Motor neuron (in vitro differentiated cells): ENCODE results near the gene WDR35. TPM values are rescaled to one million over a fixed set of nuclear protein-coding genes. Genes with fewer than 3 reads are reported as not detected.

Experiments used
- ATAC-seq, 8 experiments: fragments of 200-7000 bp; cut with Tn5 transposase; replicated peaks in 6 of 8; 2 replicates each; pipeline ENCODE4 v1.8.0; 2021; ENCODE audit warnings: mild to moderate bottlenecking in 8 of 8, moderate library complexity in 8 of 8
- H3K27ac ChIP-seq, 2 donors: fragments of 250-450 bp; sonication (Bioruptor Pico); 2 replicates each; pipeline ENCODE4 v1.9.0; 2021; ENCODE audit warnings: antibody characterized with exemption in 2 of 2, mild to moderate bottlenecking in 2 of 2, moderate library complexity in 1 of 2
- H3K4me1 ChIP-seq, 2 donors: fragments of 250-450 bp; sonication (Bioruptor Pico); replicated peaks in 1 of 2; 2 replicates each; pipeline ENCODE4 v1.6.1; 2021; ENCODE audit warnings: antibody characterized with exemption in 2 of 2, mild to moderate bottlenecking in 2 of 2, moderate library complexity in 1 of 2
- H3K4me3 ChIP-seq, 5 donors: fragments of 250-450 bp; sonication (Bioruptor Pico); 2 replicates each; pipeline ENCODE4 v1.9.0; 2021; ENCODE audit warnings: antibody characterized with exemption in 5 of 5, mild to moderate bottlenecking in 5 of 5, moderate library complexity in 4 of 5
- WGBS, 10 experiments: fragments of 450-650 bp; shearing (Covaris generic); methylation state at CpG; one replicate each; pipeline ENCODE4 v1.0.0; 2022; 5-methylcytosine and 5-hydroxymethylcytosine counted together
- in situ Hi-C, 9 experiments: fragments of 400-800 bp; cut with MboI; loops; one replicate each; pipeline ENCODE4 v1.15.0; 2021; ENCODE audit warnings: low sequenced_read_pairs in 9 of 9, low pct_unique_long_range_greater_than_20kb in 2 of 9; ENCODE audit not compliant: unreplicated experiment in 9 of 9
- total RNA-seq, 8 experiments: library from RNA; unstranded; fragments of 300-600 nt; gene quantifications; 2 replicates each; pipeline versions ENCODE4 v1.2.3 to v1.2.4, GENCODE V29; 2022

Gene WDR35
- total RNA-seq, 8 experiments from 2014 or later: 6.5 to 28.9 (median 12.9) TPM

- ATAC-seq: no peak
- 57 to 100% (median 90%) methylated on average over 2 to 4 of the region's 4 CpGs; no CpG with 5 or more reads in 1 of the 10 experiments for WGBS, 10 experiments
- in situ Hi-C loops: loop anchor here in 2 of 9 experiments (10.0 to 25.0 kb wide), 2 partner anchors 75 to 93 kb away; no protein-coding TSS in a partner anchor
- H3K4me1 ChIP-seq: no peaks in the 10 kb centered on the region
- H3K4me3 ChIP-seq: no peak overlapping the region
- no peak overlapping the region for H3K27ac ChIP-seq
These were observed 29.8 kb upstream of the WDR35 start for GRCh38 chr2:20019747-20020146.

- in situ Hi-C loops: loop anchor here in 2 of 9 experiments (10.0 to 25.0 kb wide), 2 partner anchors 76 to 94 kb away; no protein-coding TSS in a partner anchor
- H3K4me1 ChIP-seq: no peaks in the 10 kb centered on the region
- no peak overlapping the region for H3K27ac ChIP-seq
- no peak for ATAC-seq
- 83 to 100% (median 100%) methylated on average over 1 to 2 of the region's 2 CpGs; no CpG with 5 or more reads in 4 of the 10 experiments for WGBS, 10 experiments
- no peak overlapping the region for H3K4me3 ChIP-seq
These were observed 28.8 kb upstream of the WDR35 start for GRCh38 chr2:20018601-20019152.

GRCh38 chr2:20016346-20016745, 26.4 kb upstream of the WDR35 start:
- ATAC-seq: no peak
- Histone ChIP-seq H3K4me3 (no peak overlapping the region), H3K4me1 (peaks cover 0 to 6% of the 10 kb centered on the region in 2 donors), H3K27ac (no peak overlapping the region)
- in situ Hi-C loops: loop anchor here in 2 of 9 experiments (10.0 to 25.0 kb wide), 2 partner anchors 78 to 96 kb away; no protein-coding TSS in a partner anchor

GRCh38 chr2:20015482-20016083, 25.7 kb upstream of the WDR35 start:
- peak in 4 of 8 experiments; percentile 12 to 57 (median 40) for ATAC-seq

GRCh38 chr2:20013126-20013849, 23.4 kb upstream of the WDR35 start:
- ATAC-seq: peak in 5 of 8 experiments; percentile 15 to 35 (median 33)
- WGBS, 10 experiments: 36 to 83% (median 53%) methylated on average over 1 to 11 of the region's 15 CpGs

More at GRCh38 chr2:20015482-20016083, 25.7 kb upstream of the WDR35 start:
- H3K4me3 ChIP-seq: no peak overlapping the region
- H3K4me1 ChIP-seq: peaks cover 0 to 6% of the 10 kb centered on the region in 2 donors
- in situ Hi-C loops: loop anchor here in 2 of 9 experiments (10.0 to 25.0 kb wide), 2 partner anchors 79 to 97 kb away; no protein-coding TSS in a partner anchor
- 0 to 50% (median 14%) methylated on average over 1 to 2 of the region's 2 CpGs; no CpG with 5 or more reads in 1 of the 10 experiments for WGBS, 10 experiments
- H3K27ac ChIP-seq: no peak overlapping the region

GRCh38 chr2:20012282-20013125, 22.6 kb upstream of the WDR35 start, which contains the start of gene MATN3:
TSS of gene MATN3 (minus strand) at chr2:20012668. CDS start at chr2:20012631, 37 bp downstream.
- Histone ChIP-seq H3K4me3 (peak within 1 kb of the TSS; percentile 28 to 40 (median 35)), H3K27ac (no peak within 1 kb of the TSS), H3K4me1 (peaks cover 0 to 6% of the 10 kb centered on the region in 2 donors)
- 18% methylated on average over 8 of the region's 87 CpGs; no CpG with 5 or more reads in 9 of the 10 experiments for WGBS, 10 experiments
- ATAC-seq: peak; percentile 70 to 88 (median 86)
- in situ Hi-C loops: loop anchor here in 2 of 9 experiments (10.0 to 25.0 kb wide), 2 partner anchors 82 to 100 kb away; no protein-coding TSS in a partner anchor

More at GRCh38 chr2:20013126-20013849, 23.4 kb upstream of the WDR35 start:
- in situ Hi-C loops: loop anchor here in 2 of 9 experiments (10.0 to 25.0 kb wide), 2 partner anchors 82 to 99 kb away; no protein-coding TSS in a partner anchor
- H3K4me1 ChIP-seq: peaks cover 0 to 6% of the 10 kb centered on the region in 2 donors
- no peak overlapping the region for H3K27ac ChIP-seq
- H3K4me3 ChIP-seq: peak overlapping the region in 4 of 5 donors; percentile 28 to 40 (median 34)

GRCh38 chr2:20012032-20012281, 22.1 kb upstream of the WDR35 start:
- in situ Hi-C loops: loop anchor here in 2 of 9 experiments (10.0 to 25.0 kb wide), 2 partner anchors 83 to 100 kb away; no protein-coding TSS in a partner anchor
- H3K27ac ChIP-seq: no peak overlapping the region
- peak in 5 of 8 experiments; percentile 5 to 26 (median 19) for ATAC-seq
- 50 to 70% (median 60%) methylated on average over 1 to 2 of the region's 4 CpGs; no CpG with 5 or more reads in 7 of the 10 experiments for WGBS, 10 experiments
- H3K4me1 ChIP-seq: peaks cover 0 to 6% of the 10 kb centered on the region in 2 donors
- peak overlapping the region in 3 of 5 donors; percentile 33 to 40 (median 35) for H3K4me3 ChIP-seq

GRCh38 chr2:20011276-20012031, 21.5 kb upstream of the WDR35 start:
- Histone ChIP-seq H3K4me1 (peaks cover 0 to 6% of the 10 kb centered on the region in 2 donors), H3K4me3 (no peak overlapping the region), H3K27ac (no peak overlapping the region)
- in situ Hi-C loops: loop anchor here in 2 of 9 experiments (10.0 to 25.0 kb wide), 2 partner anchors 83 to 101 kb away; no protein-coding TSS in a partner anchor
- WGBS, 10 experiments: 40 to 93% (median 87%) methylated on average over 1 to 9 of the region's 14 CpGs; no CpG with 5 or more reads in 2 of the 10 experiments
- ATAC-seq: no peak

- 0 to 88% (median 50%) methylated on average over 1 to 5 of the region's 5 CpGs; no CpG with 5 or more reads in 4 of the 10 experiments for WGBS, 10 experiments
- Histone ChIP-seq H3K27ac (no peak overlapping the region), H3K4me1 (peaks cover 0 to 6% of the 10 kb centered on the region in 2 donors), H3K4me3 (no peak overlapping the region)
- peak in 3 of 8 experiments; percentile 79 to 87 (median 83) for ATAC-seq
- in situ Hi-C loops: loop anchor here in 1 of 9 experiments (25.0 kb wide), 1 partner anchor 104 kb away; no protein-coding TSS in a partner anchor
These were observed 18.8 kb upstream of the WDR35 start for GRCh38 chr2:20008703-20009102.

GRCh38 chr2:20005891-20006470, 16.1 kb upstream of the WDR35 start:
- Histone ChIP-seq H3K27ac (no peak overlapping the region), H3K4me3 (no peak overlapping the region), H3K4me1 (no peaks in the 10 kb centered on the region)
- no peak for ATAC-seq
- in situ Hi-C loops: loop anchor here in 1 of 9 experiments (25.0 kb wide), 1 partner anchor 106 kb away; no protein-coding TSS in a partner anchor
- 51 to 100% (median 92%) methylated on average over 2 to 7 of the region's 17 CpGs; no CpG with 5 or more reads in 1 of the 10 experiments for WGBS, 10 experiments

- H3K27ac ChIP-seq: no peak overlapping the region
- no peak overlapping the region for H3K4me3 ChIP-seq
- no peak for ATAC-seq
- in situ Hi-C loops: loop anchor here in 1 of 9 experiments (25.0 kb wide), 1 partner anchor 107 kb away; no protein-coding TSS in a partner anchor
- WGBS, 10 experiments: 90 to 100% (median 95%) methylated on average over 5 to 10 of the region's 10 CpGs; no CpG with 5 or more reads in 1 of the 10 experiments
- no peaks in the 10 kb centered on the region for H3K4me1 ChIP-seq
These were observed 15.2 kb upstream of the WDR35 start for GRCh38 chr2:20005067-20005627.
